GM21360 (cell line): ENCODE results near the gene SNX13.

Source experiments
- ATAC-seq: cut with Tn5 transposase; IDR thresholded peaks from one replicate; pipeline ENCODE4 v1.9.1; 2021; ENCODE audit warnings: mild to moderate bottlenecking, moderate library complexity; ENCODE audit not compliant: unreplicated experiment

Gene SNX13

DNA sequence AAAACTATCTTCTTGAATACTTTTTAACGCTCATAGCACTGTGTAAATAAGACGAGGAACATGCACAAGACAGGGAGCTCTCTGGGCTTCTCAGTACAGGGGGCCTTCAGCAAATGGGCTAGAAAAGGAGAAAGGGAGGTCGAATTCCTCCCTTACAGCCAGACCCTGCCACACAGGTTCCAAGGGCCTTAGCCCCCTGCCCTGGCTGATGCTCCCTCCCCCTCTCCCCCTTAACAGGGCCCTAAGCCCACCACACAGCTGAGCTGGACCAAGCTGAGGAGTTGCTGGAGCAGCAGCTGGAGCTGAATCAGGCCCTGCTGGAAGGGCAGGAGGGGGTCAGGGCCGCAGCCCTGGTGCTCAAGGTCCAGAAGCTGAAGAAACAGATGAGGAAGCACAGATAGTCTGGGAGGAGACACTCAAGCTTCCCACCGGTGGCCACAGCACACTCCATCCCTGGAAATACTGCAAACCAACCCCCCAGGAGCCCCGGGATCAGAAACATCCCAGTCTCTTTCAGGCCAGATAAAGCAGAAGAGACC, 153.9 kb downstream of the SNX13 start:
- ATAC-seq = no peak

- ATAC-seq = no peak
These were observed 158.1 kb downstream of the SNX13 start for GRCh38 chr7:17782216-17782549.

GRCh38 chr7:17781491-17782215, 158.6 kb downstream of the SNX13 start:
- no peak for ATAC-seq

DNA sequence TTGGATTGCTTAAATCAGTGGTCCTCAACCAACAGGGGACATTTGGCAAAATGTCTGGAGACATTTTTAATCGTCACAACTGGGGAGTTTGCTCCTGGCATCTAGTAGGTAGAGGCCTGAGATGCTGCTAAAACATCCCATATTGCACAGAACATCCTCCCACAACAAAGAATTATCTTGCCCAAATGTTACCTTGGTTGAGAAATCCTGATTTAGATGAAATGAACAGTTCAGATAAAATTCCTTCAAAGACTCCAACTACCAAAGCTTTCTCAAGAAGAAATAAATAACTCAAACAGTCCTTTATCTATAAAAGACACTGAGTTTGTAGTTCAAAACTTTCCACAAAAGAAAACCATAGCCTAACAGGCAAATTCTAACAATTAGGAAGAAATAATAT, 160.9 kb downstream of the SNX13 start:
- ATAC-seq = no peak

GRCh38 chr7:17774716-17775288, 165.5 kb downstream of the SNX13 start:
- no peak for ATAC-seq

- no peak for ATAC-seq
These were observed 166.0 kb downstream of the SNX13 start for GRCh38 chr7:17774248-17774647.

DNA sequence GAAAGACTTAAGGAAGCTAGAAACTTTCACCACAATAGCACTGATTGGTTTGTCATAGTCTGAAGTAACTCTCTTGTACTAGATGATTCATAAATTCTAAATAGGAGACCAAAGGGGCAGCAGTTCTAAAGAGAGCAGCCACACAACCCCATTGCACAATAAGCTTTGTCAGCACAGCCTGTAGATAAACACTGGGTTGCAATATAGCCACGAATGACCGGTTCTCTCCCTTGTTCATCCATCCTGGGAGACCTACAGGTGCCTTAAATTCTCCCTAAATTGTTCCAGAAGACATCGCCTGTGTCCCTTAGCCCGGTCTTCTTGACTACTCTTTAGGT, 167.0 kb downstream of the SNX13 start:
- ATAC-seq = no peak

- ATAC-seq = no peak
These were observed 167.6 kb downstream of the SNX13 start for GRCh38 chr7:17772581-17773288.

GRCh38 chr7:17771901-17772408, 168.3 kb downstream of the SNX13 start:
- no peak for ATAC-seq

GRCh38 chr7:17770710-17771375, 169.5 kb downstream of the SNX13 start:
- no peak for ATAC-seq

GRCh38 chr7:17769918-17770317, 170.4 kb downstream of the SNX13 start:
- ATAC-seq = peak; percentile 85

- ATAC-seq = no peak
These were observed 182.3 kb downstream of the SNX13 start for GRCh38 chr7:17758008-17758407.

DNA sequence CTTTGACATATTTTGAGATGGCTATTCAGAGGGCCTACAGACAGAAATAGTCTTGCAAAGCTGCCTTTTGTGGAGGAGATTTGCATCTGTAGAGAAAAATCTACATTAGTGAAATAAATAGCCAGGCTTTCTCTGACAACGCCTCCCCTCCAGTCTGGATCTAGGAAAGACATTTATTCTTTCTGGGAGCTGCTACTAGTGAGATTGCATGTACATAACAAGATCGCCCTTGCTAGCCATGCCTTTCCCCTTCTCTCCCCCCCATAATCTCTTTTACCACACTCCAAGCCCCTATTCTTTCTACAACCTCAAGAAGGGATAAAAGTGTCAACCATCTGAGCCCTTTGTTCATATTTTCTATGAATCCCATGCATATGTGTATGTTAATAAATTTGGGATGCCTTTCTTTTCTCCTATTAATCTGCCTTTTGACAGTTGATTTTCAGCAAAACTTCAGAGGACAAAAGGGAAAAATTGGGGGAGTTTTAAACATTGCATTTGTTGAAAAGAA, 194.2 kb downstream of the SNX13 start:
- ATAC-seq = no peak

- ATAC-seq = peak; percentile 86
These were observed 194.7 kb downstream of the SNX13 start for GRCh38 chr7:17745610-17746009.

GRCh38 chr7:17743316-17743715, 197.0 kb downstream of the SNX13 start:
- ATAC-seq = no peak

DNA sequence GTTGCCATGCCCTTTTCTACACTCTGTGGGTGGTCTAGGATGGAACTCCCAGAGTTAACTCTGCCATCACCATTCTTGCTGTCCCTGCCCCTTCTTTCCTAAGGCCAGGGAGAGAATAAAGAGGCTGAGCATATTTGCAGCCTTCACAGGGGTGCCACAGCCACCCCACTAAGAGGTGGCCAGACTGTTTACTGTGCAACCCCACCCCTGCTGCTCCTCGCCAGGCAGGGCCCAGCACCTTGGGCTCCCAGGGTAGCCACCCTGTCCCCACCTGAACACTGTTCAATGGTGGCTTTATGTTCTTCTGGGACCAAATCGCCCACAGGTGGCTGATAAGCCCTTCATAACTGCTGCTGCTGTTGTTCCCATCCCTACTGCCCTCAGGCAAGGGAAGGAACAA, 198.9 kb downstream of the SNX13 start:
- no peak for ATAC-seq
